Astrocyte of the cerebellum (primary cell): ENCODE measurements around the gene RABEP2.
A peak's percentile ranks its signal among the peaks of the same experiment; 100 is the strongest.

Experiments
- DNase-seq: peaks from one replicate; pipeline ENCODE4 v3.0.0-alpha.2; 2011; ENCODE audit warnings: low read depth
- H3K4me3 ChIP-seq: 2 replicates; pipeline ENCODE4 v1.5.1; 2011; ENCODE audit warnings: mild to moderate bottlenecking, low read depth, low read length, moderate library complexity
- in situ Hi-C: cut with HindIII; loops from 2 replicates; pipeline ENCODE4 v1.10.0; 2017; ENCODE audit warnings: low sequenced_read_pairs
- TF ChIP-seq, protein P1 (sequence below): IDR thresholded peaks from 2 replicates; pipeline ENCODE4 v1.5.1; 2012; ENCODE audit warnings: low read length, low read depth, moderate library complexity, mild to moderate bottlenecking; ENCODE audit errors: missing control alignments

RABEP2 gene

DNA sequence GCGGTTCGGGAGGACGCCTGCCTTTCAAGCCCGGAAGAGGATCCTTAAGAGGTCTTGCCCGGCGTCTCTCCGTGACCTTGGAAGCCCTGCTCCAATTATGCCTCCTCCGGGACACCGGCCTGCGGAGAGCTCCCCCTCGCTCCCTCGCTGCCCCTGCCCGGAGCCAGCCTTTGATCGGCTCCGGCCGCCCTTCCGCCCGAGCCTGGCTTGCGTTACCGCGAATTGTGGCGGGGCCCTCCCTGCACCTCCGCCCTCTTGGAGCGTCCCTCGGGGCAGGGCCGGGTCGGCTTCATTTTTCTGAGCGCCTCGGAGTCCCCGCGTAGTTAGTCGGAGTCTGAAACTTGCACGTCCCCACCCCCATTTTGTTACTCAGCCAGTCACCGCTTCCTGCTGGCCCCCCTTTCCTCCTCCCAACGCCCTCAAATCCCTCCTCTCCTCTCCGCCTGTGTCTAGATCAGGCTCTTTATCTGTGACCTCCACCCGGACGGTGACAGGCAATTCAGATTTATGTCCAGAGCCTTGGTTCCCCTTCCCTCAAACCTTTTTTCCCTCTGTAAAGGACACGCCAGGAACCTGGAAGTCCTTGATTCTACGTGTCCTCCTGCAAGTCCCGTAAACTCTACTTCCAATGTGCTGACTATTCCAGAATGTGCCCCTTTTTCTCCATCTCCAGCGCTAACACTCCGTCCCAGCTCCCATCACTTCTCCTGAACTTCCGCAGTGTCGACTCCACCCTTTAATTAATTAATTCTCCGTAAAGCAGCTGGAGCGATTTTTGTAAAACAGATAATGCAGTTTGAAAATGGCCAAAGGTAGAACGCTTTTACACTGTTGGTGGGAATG, 569 bp upstream of the RABEP2 start:
- no peak for DNase-seq

DNA sequence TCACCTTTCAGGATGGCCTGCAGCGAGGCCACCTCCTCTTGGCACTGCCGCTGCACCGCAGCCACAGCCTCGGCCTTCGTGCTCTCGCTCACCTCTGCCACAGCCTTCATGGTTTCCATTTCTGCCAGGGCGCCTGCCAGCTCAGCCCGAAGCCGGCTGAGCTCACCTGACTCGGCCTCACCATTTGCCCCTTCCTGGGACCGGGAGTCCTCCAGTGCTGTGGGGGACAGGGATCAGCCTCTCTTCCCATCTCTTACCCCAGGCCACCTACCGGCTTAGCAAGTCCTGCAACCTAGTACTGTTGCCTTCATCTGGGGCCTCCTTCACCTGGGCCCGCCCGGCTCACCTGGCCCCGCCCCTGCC, 658 bp downstream of the RABEP2 start:
- in situ Hi-C loops: no loop called here
- DNase-seq: no peak
- peak overlapping the region; percentile 83 for H3K4me3 ChIP-seq
- TF ChIP-seq, protein P1, sequence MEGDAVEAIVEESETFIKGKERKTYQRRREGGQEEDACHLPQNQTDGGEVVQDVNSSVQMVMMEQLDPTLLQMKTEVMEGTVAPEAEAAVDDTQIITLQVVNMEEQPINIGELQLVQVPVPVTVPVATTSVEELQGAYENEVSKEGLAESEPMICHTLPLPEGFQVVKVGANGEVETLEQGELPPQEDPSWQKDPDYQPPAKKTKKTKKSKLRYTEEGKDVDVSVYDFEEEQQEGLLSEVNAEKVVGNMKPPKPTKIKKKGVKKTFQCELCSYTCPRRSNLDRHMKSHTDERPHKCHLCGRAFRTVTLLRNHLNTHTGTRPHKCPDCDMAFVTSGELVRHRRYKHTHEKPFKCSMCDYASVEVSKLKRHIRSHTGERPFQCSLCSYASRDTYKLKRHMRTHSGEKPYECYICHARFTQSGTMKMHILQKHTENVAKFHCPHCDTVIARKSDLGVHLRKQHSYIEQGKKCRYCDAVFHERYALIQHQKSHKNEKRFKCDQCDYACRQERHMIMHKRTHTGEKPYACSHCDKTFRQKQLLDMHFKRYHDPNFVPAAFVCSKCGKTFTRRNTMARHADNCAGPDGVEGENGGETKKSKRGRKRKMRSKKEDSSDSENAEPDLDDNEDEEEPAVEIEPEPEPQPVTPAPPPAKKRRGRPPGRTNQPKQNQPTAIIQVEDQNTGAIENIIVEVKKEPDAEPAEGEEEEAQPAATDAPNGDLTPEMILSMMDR: no peak

More for the DNA sequence above, 569 bp upstream of the RABEP2 start:
- TF ChIP-seq, protein P1: no peak
- in situ Hi-C loops: no loop called here
- H3K4me3 ChIP-seq: peak overlapping the region; percentile 83

DNA sequence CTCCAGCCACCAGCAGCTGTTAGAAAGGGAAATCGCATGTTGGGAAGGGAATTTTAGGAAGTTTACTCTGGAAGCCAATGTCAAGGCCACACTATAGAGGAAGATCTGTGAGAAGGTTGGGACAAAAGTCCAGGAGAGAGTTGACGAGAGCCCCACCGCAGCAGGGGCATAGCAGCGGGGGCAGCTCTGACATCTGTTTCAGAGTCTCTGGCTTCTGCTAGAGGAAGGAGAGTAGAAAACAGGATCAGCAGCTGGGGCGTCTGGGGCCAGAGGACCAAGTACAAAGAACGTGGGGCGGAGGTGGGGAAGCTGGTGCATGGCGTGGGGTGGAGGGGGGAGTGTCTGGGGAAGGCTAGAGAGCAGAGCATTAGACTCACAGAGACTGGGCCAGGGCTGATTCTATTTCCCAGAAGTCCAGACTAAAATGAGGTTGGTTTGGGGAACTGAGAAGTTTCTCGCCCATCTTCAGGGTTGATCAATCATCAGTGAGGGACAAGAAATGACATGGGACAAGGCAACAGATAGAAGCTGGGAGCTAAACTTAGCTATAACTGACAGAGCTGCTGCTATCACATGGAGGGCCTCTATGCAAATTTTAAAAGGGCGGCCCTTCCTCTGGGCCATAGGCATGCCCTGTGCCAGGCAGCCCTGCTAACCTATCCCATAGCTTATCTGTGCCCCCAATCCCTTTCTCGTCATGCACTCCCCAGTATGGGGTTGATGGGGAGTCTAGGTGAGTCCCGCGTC, 1.2 kb downstream of the RABEP2 start:
- in situ Hi-C loops: no loop called here

DNA sequence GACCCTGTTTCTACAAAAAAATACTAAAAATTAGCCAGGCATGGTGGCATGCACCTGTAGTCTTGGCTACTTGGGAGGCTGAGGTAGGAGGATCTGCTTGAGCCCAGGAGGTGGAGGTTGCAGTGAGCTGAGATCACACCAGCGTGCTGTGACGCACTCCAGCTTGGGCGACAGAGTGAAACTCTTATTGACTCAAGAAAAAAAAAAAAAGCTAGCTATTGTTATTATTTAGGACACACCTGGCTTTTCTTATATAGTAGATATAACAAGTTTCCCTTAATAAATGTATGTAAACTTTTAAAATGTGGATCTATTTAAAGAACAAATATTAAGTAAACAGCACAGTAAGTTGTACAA, 1.8 kb downstream of the RABEP2 start:
- in situ Hi-C loops: no loop called here
- TF ChIP-seq, protein P1: no peak
- no peak for DNase-seq
- H3K4me3 ChIP-seq: no peak overlapping the region

More for the DNA sequence above, 1.2 kb downstream of the RABEP2 start:
- peak overlapping the region; percentile 83 for H3K4me3 ChIP-seq
- TF ChIP-seq, protein P1: no peak
- no peak for DNase-seq

DNA sequence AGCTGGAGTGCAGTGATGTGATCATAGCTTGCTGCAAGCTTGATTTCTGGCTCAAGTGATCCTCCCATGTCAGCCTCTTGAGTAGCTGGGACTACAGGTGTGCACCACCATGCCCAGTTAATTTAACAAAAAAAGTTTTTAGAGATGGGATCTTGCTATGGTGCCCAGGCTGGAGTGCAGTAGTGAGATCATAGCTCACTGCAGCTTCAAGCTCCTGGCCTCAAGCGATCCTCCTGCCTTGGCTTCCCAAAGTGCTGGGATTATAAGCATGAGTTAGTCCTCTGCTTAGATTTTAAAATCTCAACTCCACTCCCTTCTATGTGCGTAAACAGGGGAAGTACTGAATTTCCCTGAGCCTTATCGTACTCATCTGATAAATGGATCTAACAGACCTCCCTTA, 6.3 kb downstream of the RABEP2 start:
- TF ChIP-seq, protein P1: no peak
- H3K4me3 ChIP-seq: no peak overlapping the region
- DNase-seq: no peak
- in situ Hi-C loops: no loop called here

DNA sequence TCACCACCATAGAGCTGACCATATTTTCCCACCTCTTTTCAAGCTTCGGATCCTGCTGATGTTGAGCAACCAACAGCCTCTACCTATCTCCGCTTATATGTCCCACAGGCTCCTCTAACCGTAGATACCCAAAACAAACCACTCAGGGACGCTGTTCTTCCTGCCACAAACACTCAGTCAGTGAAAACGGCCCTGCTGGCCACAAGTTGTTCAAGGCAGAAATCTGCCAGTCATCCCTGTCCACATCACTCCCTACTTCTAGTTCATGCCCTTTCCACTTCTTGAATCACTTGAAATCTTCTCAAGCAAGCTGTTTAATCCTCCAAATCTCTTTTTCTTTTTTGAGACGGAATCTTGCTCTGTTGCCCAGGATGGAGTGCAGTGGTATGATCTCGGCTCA, 7.9 kb downstream of the RABEP2 start:
- DNase-seq: no peak
- in situ Hi-C loops: no loop called here
- TF ChIP-seq, protein P1: no peak
- H3K4me3 ChIP-seq: no peak overlapping the region
